Omental fat pad (tissue), 4 donors: ENCODE measurements around the gene CDC123. TPM values are rescaled to one million over a fixed set of nuclear protein-coding genes. Genes with fewer than 3 reads are reported as not detected.

Experiments used
- ATAC-seq: fragments of 150-250 bp; one replicate; pipeline ENCODE4 v1.9.1; 2016; ENCODE audit warnings: mild to moderate bottlenecking, moderate library complexity; ENCODE audit not compliant: low FRiP score
- DNase-seq: peaks from one replicate; pipeline ENCODE4 v3.0.0-alpha.2; 2019; ENCODE audit warnings: low spot score
- CTCF ChIP-seq, 3 donors: fragments of 450-650 bp; IDR thresholded peaks; one replicate each; pipeline ENCODE4 v1.5.1; 2016 to 2017; ENCODE audit warnings: antibody characterized with exemption in 3 of 3, mild to moderate bottlenecking in 3 of 3, moderate library complexity in 2 of 3
- total RNA-seq, 4 donors: library from RNA; depleted of rRNA; stranded (reverse); fragments of >200 nt; gene quantifications; one replicate each; pipeline ENCODE4 v1.1.0, GENCODE V29; 2016

The CDC123 gene
- total RNA-seq, 4 donors from 2014 or later, result 54.4 to 111 (median 64.2) TPM

- DNase-seq (no peak), ATAC-seq (no peak)
- no peak for TF ChIP-seq CTCF (IDR thresholded peaks at IDR 0.05)
Observed at GRCh38 chr10:12200850-12201249, 4.9 kb downstream of the CDC123 start.

GRCh38 chr10:12201543-12201942 is 5.6 kb downstream of the CDC123 start:
- DNase-seq (no peak), ATAC-seq (no peak)
- no peak for TF ChIP-seq CTCF (IDR thresholded peaks at IDR 0.05)

- ATAC-seq, result no peak
- no peak for TF ChIP-seq CTCF (IDR thresholded peaks at IDR 0.05)
- DNase-seq, result no peak
Observed at GRCh38 chr10:12202226-12202625, 6.2 kb downstream of the CDC123 start.

GRCh38 chr10:12205082-12205481 is 9.1 kb downstream of the CDC123 start:
- DNase-seq, result no peak
- ATAC-seq, result no peak
- TF ChIP-seq CTCF (IDR thresholded peaks at IDR 0.05), result no peak

- no peak for TF ChIP-seq CTCF (IDR thresholded peaks at IDR 0.05)
- DNase-seq (no peak), ATAC-seq (no peak)
Observed at GRCh38 chr10:12207114-12207513, 11.1 kb downstream of the CDC123 start.

GRCh38 chr10:12208460-12208859 is 12.5 kb downstream of the CDC123 start:
- ATAC-seq (no peak), DNase-seq (no peak)
- TF ChIP-seq CTCF (IDR thresholded peaks at IDR 0.05), result no peak

- TF ChIP-seq CTCF (IDR thresholded peaks at IDR 0.05), result no peak
- no peak for DNase-seq
- ATAC-seq, result no peak
Observed at GRCh38 chr10:12212454-12212853, 16.5 kb downstream of the CDC123 start.
